Measurements from ENCODE around the gene DCLK1.
A peak's percentile ranks its signal among the peaks of the same experiment; 100 is the strongest.

DCLK1 gene

GRCh38 chr13:35729926-35730627, 401.1 kb downstream of the DCLK1 start:
- DNase-seq, result no peak

GRCh38 chr13:35727881-35728280, 403.3 kb downstream of the DCLK1 start:
- no peak for DNase-seq

GRCh38 chr13:35724446-35724845, 406.7 kb downstream of the DCLK1 start:
- DNase-seq, result no peak

GRCh38 chr13:35723821-35724220, 407.4 kb downstream of the DCLK1 start:
- no peak for DNase-seq

GRCh38 chr13:35723053-35723461, 408.1 kb downstream of the DCLK1 start:
- DNase-seq, result no peak

GRCh38 chr13:35722458-35723052, 408.6 kb downstream of the DCLK1 start:
- no peak for DNase-seq

- DNase-seq, result peak; percentile 15
Observed at GRCh38 chr13:35720690-35721554, 410.3 kb downstream of the DCLK1 start.

GRCh38 chr13:35720290-35720689, 410.9 kb downstream of the DCLK1 start:
- DNase-seq, result no peak

Measured in stimulated activated CD4-positive, alpha-beta T cell treated with anti-CD3 and anti-CD28 coated beads, Interleukin-4, amount 100 ng/mL, for 24 hours (primary cell).